Dedifferentiated amniotic fluid mesenchymal stem cell (primary cell): ENCODE results near the gene DAPK2.
"Not testable (repeated sequence)": the region's sequence is repeated elsewhere in the genome, so short reads cannot be mapped to it uniquely, and the experiment has no call there.

Experiments used
- DNase-seq: peaks from one replicate; pipeline ENCODE4 v3.0.0-alpha.2; 2016; ENCODE audit errors: extremely low spot score

DAPK2 gene

DNA sequence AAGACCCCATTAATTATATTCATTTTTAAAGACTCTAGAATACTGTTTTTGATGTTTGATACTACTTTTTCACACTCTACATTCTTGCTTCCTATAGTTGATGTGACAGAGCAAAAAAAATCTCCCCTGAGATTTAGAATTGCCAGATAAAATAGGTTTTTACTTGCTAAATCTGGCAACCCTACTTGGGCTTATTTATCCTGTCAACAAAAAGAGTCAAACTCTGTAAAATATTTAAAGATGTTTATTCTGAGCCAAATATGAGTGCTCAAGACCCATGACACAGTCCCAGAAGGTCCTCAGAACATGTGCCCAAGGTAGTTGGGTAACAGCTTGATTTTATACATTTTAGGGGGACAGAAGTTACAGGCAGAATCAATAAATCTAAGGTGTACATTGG is 72.3 kb downstream of the DAPK2 start:
- DNase-seq: no peak

DNA sequence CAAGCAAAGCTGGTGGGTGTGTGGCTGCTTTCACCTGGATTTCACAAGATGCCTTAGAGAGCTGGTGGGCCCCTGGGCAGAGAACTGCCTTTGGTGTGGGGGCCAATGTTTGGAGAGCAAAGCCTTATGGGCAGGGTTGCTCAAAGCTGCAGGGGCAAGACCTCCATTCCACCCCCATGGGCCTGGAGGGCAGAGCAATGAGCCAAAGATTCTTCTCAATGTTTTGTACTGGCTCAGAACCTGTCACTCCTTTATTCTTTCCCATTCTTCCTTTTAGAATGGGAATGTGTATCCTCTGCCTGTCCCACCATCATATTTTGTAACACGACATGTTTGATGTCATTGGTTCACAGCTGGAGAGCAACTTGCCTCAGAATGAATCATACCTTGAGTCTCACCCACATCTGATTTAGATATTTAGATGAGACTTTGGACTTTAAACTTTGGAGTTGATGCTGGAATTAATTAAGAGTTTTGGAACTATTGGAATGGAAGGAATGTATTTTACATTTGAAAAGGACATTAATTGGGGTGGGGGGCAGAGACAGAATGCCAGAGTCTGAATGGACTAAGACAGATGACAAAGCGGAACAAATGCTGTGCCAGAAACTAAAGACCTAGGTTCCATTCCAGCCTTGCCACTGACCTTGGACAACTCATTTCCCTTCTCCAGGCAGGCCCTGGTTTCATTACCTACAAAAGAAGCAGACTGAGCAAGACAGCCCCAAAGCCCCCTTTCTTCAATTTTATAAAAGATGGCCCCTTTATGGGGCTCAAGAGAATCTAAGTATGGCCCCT is 72.9 kb downstream of the DAPK2 start:
- DNase-seq: no peak

GRCh38 chr15:63972801-63973200 is 73.5 kb downstream of the DAPK2 start:
- no peak for DNase-seq

GRCh38 chr15:63971904-63972303 is 74.4 kb downstream of the DAPK2 start:
- DNase-seq: no peak

GRCh38 chr15:63971427-63971805 is 74.9 kb downstream of the DAPK2 start:
- no peak for DNase-seq

GRCh38 chr15:63970621-63971426 is 75.5 kb downstream of the DAPK2 start:
- no peak for DNase-seq

- DNase-seq: no peak
Observed at GRCh38 chr15:63969652-63970421, 76.4 kb downstream of the DAPK2 start.

- DNase-seq: no peak
Observed at GRCh38 chr15:63968700-63969099, 77.6 kb downstream of the DAPK2 start.

GRCh38 chr15:63968122-63968524 is 78.2 kb downstream of the DAPK2 start:
- DNase-seq: no peak

DNA sequence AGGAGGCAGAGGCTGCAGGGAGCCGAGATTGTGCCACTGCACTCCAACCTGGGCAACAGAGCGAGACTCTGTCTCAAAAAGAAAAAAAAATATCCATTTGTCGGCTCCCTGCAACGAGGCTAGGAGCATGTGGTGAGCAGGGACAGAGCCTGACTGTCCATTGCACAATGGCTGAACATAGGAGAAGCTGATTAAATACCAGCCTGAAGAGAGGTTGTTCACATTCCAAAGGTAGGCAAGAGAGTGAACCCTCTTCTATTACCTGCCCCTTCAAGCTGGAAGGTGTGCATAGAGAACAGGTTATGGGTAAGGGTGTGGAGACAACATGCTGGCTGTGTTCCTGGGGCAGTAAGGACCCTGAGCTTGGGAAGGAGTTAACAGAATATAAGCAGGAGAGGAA is 78.7 kb downstream of the DAPK2 start:
- no peak for DNase-seq

DNA sequence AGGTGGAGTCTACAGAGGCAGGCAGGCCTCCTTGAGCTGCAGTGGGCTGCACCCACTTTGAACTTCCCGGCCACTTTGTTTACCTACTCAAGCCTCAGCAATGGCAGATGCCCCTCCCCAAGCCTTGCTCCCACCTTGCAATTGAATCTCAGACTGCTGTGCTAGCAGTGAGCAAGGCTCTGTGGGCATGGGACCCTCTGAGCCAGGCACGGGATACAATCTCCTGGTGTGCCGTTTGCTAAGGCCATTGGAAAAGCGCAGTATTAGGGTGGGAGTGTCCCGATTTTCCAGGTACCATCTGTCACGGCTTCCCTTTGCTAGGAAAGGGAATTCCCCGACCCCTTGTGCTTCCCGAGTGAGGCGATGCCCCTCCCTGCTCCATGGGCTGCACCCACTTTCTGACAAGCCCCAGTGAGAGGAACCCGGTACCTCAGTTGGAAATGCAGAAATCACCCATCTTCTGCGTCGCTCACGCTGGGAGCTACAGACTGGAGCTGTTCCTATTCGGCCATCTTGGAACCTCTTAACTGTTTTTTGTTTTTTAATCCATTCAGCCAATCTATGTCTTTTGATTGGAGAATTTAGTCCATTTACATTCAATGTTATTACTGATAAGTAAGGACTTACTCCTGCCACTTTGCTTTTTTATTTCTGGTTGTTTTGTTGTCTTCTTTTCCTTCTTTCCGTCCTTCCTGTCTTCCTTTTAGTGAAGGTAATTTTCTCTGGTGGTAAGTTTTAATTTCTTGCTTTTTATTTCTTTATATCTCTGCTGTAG is 83.2 kb downstream of the DAPK2 start:
- DNase-seq: not testable (repeated sequence)

DNA sequence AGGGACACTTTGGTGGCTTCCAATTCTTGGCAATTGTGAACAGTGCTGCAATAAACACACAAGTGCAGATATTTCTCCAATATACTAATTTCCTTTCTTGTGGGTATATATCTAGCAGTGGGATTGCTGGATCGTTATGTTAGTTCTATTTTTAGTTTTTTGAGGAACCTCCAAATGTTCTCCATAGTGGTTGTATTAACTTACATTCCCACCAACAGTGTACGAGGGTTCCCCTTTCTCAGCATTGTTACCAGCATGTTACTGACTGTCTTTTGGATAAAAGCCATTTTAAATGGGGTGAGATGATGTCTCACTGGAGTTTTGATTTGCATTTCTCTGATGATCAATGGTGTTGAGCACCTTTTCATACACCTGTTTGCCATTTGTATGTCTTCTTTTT is 92.8 kb downstream of the DAPK2 start:
- no peak for DNase-seq

DNA sequence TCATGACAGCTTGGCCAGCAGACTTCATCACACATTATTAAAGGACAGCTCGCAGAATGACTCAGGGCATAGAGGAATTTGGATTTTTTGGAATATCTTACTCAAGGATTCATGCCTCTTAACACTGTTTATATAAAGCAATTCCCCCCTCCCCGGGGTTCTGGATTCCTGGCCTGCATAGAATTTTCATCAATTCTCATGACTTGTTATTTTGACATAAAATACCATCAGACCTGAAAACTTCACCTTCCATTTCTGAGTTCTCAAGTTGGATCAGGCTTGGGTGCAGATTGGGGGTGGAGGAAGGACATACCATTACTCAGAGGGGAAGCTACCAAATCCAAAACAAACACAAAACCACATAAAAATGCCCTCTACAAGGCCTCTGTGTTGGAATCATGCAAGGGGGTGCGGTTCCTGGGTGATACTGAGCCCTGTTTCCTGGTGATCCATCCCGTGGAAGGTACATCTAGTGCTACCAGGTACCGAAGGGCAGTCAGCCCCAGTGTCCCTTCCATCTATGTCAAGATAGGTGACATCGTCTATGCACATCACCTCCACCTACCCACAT is 95.3 kb downstream of the DAPK2 start:
- peak; percentile 72 for DNase-seq

DNA sequence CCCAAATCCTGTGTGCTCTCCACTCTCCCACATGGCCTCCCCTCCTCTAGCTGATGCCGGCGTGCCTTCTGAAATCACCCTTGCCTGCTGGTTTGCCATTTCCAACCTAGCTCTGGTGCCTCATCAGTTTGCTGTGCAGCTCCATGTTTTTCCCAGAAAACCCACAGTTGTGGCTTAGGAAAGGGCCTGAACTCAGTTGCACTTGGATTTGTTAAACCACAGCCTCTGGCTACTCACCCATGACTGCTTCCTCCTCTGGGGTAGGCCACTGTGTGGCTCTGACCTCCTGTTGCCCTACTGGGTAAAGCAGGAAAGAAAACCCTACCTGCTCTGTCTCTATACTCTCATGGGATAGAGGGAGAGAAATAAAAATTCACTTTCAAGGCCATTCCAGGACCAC is 97.3 kb downstream of the DAPK2 start:
- DNase-seq: no peak

DNA sequence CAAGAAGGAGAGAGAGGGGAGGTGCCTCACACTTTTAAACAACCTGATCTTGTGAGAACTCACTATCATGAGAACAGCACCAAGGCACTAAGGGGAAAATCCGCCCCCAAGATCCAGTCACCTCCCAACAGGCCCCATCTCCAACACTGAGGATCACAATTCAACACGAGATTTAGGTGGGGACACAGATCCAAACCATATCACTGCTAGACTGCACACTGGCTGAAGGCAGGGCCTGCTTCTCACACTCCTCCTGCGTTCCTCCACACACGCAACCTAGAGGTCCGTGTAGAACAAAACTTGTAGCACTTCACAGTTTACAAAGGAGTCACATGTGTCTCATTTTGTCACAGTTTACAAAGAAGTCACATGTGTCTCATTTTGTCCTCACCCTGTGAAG is 97.8 kb downstream of the DAPK2 start:
- no peak for DNase-seq

DNA sequence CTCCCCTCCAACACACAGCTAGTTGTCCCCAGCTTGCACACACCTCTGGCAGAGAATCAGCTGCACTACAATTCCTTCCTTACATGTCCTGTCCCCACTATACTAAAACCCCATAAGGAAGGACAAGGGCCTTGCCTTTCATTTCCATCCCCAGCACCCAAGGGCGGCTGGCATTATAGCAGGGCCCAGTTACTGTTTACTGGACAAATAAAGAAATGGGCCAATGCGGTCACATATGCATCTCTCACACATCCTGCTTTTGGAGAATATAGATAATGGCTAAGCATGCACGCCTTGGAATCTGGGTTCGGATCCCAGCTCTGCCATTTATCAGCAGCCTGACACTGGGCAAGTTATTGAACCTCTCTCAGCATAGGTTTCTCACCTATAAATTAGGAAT is 99.1 kb downstream of the DAPK2 start:
- no peak for DNase-seq

DNA sequence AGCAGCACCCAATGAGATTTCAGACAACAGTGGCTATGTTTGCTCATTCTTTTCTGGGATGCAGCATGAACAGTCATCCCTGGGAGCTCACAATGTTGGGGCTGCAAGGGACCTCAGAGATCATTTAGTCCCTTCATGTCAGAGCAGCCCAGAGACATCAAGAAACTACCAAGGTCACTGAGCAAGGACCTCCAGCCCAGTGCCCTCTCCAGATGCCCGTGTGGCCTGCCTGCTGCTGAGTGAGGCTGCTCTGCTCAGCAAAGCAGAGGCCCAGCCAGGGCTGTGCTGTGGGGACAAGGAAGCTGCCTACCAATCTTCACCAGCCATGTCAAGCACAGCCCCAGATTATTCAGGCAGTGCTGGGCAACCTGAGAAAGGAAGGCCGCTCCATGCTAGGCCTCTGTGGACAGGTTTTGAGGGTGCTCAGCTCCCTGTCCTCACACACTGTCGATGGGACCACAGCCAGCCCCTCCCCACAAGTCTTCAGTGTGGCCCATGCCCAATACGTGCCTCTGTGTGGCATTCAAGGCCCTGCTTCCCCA is 99.7 kb downstream of the DAPK2 start:
- DNase-seq: no peak

DNA sequence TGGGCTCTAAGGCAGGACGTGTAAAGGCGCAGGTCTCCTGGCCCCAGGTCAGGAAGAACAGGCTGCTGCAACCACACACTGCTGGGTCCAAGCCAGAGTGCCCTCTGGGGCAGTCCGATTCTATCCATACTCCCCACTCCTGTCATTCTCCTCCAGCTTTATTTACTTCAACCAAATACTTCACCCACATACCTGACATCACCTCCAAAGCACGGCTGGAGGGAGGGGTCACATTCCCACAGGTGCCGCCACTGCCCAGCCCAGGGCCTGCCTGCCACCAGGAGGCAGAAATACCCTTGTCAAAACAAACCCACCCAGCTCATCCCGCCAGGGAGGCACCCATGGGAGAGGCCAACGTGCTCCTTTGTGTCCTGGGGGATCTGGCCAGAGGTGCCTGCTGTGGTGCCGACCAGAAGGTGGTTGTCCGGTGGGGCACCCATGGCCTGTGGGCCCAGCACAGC is 100.4 kb downstream of the DAPK2 start:
- no peak for DNase-seq

GRCh38 chr15:63945007-63945788 is 101.1 kb downstream of the DAPK2 start:
- peak; percentile 41 for DNase-seq

GRCh38 chr15:63944681-63944955 is 101.7 kb downstream of the DAPK2 start:
- no peak for DNase-seq
